HCT116 (cell line): ENCODE data around the gene TEX2.

ENCODE experiments used
- CEBPB ChIP-seq: IDR thresholded peaks from 2 replicates; pipeline ENCODE4 v1.6.1; 2012; ENCODE audit warnings: low read depth
- CTCF ChIP-seq, 3 experiments: fragments of 200-600 bp in 1 of 3; sonication (generic) in 1 of 3; IDR thresholded peaks in 2 of 3; conservative IDR thresholded peaks in 1 of 3; 2 replicates each; pipeline ENCODE4 v1.5.1; 2012 to 2017; ENCODE audit warnings: low read depth in 2 of 3, low read length in 2 of 3, antibody characterized with exemption in 1 of 3, borderline replicate concordance in 1 of 3, control low read depth in 1 of 3, mild to moderate bottlenecking in 1 of 3, mixed read lengths in 1 of 3, mixed run types in 1 of 3, moderate library complexity in 1 of 3; ENCODE audit not compliant: insufficient read depth in 1 of 3
- EGR1 ChIP-seq: IDR thresholded peaks from 2 replicates; pipeline ENCODE4 v1.6.1; 2012; ENCODE audit warnings: low read depth
- EZH2 ChIP-seq: fragments of 200-600 bp; sonication (generic); IDR thresholded peaks from 2 replicates; pipeline ENCODE4 v1.6.1; 2017; ENCODE audit warnings: antibody characterized with exemption, mixed run types
- EZH2phosphoT487 ChIP-seq: fragments of 200-600 bp; IDR thresholded peaks from 2 replicates; pipeline ENCODE4 v1.6.1; 2018; ENCODE audit warnings: antibody characterized with exemption, borderline replicate concordance
- POLR2A ChIP-seq: IDR thresholded peaks from 2 replicates; pipeline ENCODE4 v1.7.0; 2011; ENCODE audit warnings: borderline replicate concordance; ENCODE audit not compliant: insufficient read depth, insufficient read length; ENCODE audit errors: extremely low read depth
- POLR2AphosphoS5 ChIP-seq: IDR thresholded peaks from 2 replicates; pipeline ENCODE4 v1.6.1; 2011; ENCODE audit warnings: mild to moderate bottlenecking, low read depth, low read length, moderate library complexity
- RAD21 ChIP-seq: IDR thresholded peaks from 2 replicates; pipeline ENCODE4 v1.6.1; 2012; ENCODE audit warnings: low read depth, mild to moderate bottlenecking
- TCF7L2 ChIP-seq: IDR thresholded peaks from 2 replicates; pipeline ENCODE4 v1.7.0; 2011; ENCODE audit warnings: borderline replicate concordance, inconsistent platforms; ENCODE audit not compliant: insufficient read depth, insufficient read length; ENCODE audit errors: extremely low read depth
- YY1 ChIP-seq: IDR thresholded peaks from 2 replicates; pipeline ENCODE4 v1.6.1; 2011; ENCODE audit warnings: low read length, low read depth, moderate library complexity, mild to moderate bottlenecking; ENCODE audit not compliant: insufficient replicate concordance; ENCODE audit errors: extremely low read depth
- ZFX ChIP-seq: fragments of 450-650 bp; IDR thresholded peaks from 2 replicates; pipeline ENCODE4 v1.6.1; 2017

GRCh38 chr17:64203630-64204029 lies 59.4 kb downstream of the TEX2 start:
- TF ChIP-seq CTCF (IDR thresholded peaks at IDR 0.05 in 2 of 3, conservative IDR thresholded peaks at IDR 0.05 in 1 of 3; ENCODE audit: borderline replicate concordance in 1 of 3, insufficient read depth in 1 of 3, low read depth in 2 of 3, low read length in 2 of 3) (no peak), EZH2phosphoT487 (no peak), POLR2A (no peak), EZH2 (no peak), YY1 (no peak), ZFX (no peak), POLR2AphosphoS5 (no peak), CEBPB (no peak), EGR1 (no peak), RAD21 (no peak), TCF7L2 (no peak)
